ENCODE data around the gene RAB34.

The RAB34 gene

GRCh38 chr17:28716740-28717577 is 709 bp downstream of the RAB34 start:
- H4K8ac ChIP-seq (ENCODE audit: low read length), result peak overlapping the region; percentile 52
- no peaks in the 10 kb centered on the region for H3K9me3 ChIP-seq (ENCODE audit: control insufficient read depth, low read length)
- H2BK12ac ChIP-seq (ENCODE audit: low read length in 2 of 2), result peak overlapping the region in 1 of 2 experiments; percentile 37
- peak overlapping the region; percentile 73 to 99 for H3K4me3 ChIP-seq (ENCODE audit: insufficient read depth in 1 of 2, low read depth in 1 of 2, low read length in 2 of 2)
- H4K91ac ChIP-seq (ENCODE audit: low read length), result peak overlapping the region; percentile 40
- H3K23ac ChIP-seq (ENCODE audit: low read length in 2 of 2), result peak overlapping the region in 1 of 2 experiments; percentile 46
- peak overlapping the region; percentile 65 for H2BK120ac ChIP-seq (ENCODE audit: low read depth, low read length)
- peak overlapping the region; percentile 42 for H2AK5ac ChIP-seq (ENCODE audit: low read length, severe bottlenecking)
- H3K4me1 ChIP-seq (ENCODE audit: control insufficient read depth, insufficient read depth, low read depth, low read length), result peaks cover 21% of the 10 kb centered on the region
- peak overlapping the region; percentile 96 for H3K18ac ChIP-seq (ENCODE audit: low read depth in 1 of 2, low read length in 2 of 2)
- H3K27ac ChIP-seq (ENCODE audit: low read length, poor library complexity, severe bottlenecking), result peak overlapping the region; percentile 78
- DNase-seq, result peak; percentile 62
- H3K9ac ChIP-seq (ENCODE audit: low read length), result peak overlapping the region; percentile 95
- peak overlapping the region; percentile 73 for H2BK15ac ChIP-seq (ENCODE audit: low read depth, poor library complexity, severe bottlenecking)
- peak overlapping the region; percentile 78 for H3K4me2 ChIP-seq (ENCODE audit: low read length, poor library complexity, severe bottlenecking)
- WGBS, result 1% methylated on average over 63 of the region's 63 CpGs
- peak overlapping the region in 1 of 2 experiments; percentile 93 for H3K14ac ChIP-seq (ENCODE audit: low read length in 2 of 2)
- peaks cover 41 to 45% of the 10 kb centered on the region in 2 experiments for H3K36me3 ChIP-seq (ENCODE audit: control insufficient read depth in 1 of 2, insufficient read depth in 2 of 2, low read depth in 1 of 2, low read length in 2 of 2)
- no peaks in the 10 kb centered on the region for H3K27me3 ChIP-seq (ENCODE audit: control insufficient read depth in 1 of 2, insufficient read depth in 1 of 2, low read length in 2 of 2)
- H2AFZ ChIP-seq (ENCODE audit: low read depth, low read length), result peak overlapping the region; percentile 30
- peak overlapping the region; percentile 85 for H2BK5ac ChIP-seq (ENCODE audit: low read depth, low read length, poor library complexity, severe bottlenecking)
- H3K4ac ChIP-seq (ENCODE audit: low read depth in 1 of 2, low read length in 2 of 2), result peak overlapping the region; percentile 49 to 95
- peaks cover 11% of the 10 kb centered on the region for H3K79me1 ChIP-seq (replicated peaks; ENCODE audit: low read length, poor library complexity, severe bottlenecking)

GRCh38 chr17:28715217-28715616 is 2.5 kb downstream of the RAB34 start:
- H3K36me3 ChIP-seq (ENCODE audit: control insufficient read depth in 1 of 2, insufficient read depth in 2 of 2, low read depth in 1 of 2, low read length in 2 of 2), result peaks cover 34 to 38% of the 10 kb centered on the region in 2 experiments
- H3K18ac ChIP-seq (ENCODE audit: low read depth in 1 of 2, low read length in 2 of 2), result no peak overlapping the region
- no peaks in the 10 kb centered on the region for H3K9me3 ChIP-seq (ENCODE audit: control insufficient read depth, low read length)
- H4K91ac ChIP-seq (ENCODE audit: low read length), result no peak overlapping the region
- no peak overlapping the region for H3K9ac ChIP-seq (ENCODE audit: low read length)
- H3K27me3 ChIP-seq (ENCODE audit: control insufficient read depth in 1 of 2, insufficient read depth in 1 of 2, low read length in 2 of 2), result no peaks in the 10 kb centered on the region
- H2AFZ ChIP-seq (ENCODE audit: low read depth, low read length), result no peak overlapping the region
- H3K4ac ChIP-seq (ENCODE audit: low read depth in 1 of 2, low read length in 2 of 2), result no peak overlapping the region
- H2BK12ac ChIP-seq (ENCODE audit: low read length in 2 of 2), result no peak overlapping the region
- no peak overlapping the region for H2AK5ac ChIP-seq (ENCODE audit: low read length, severe bottlenecking)
- WGBS, result 100% methylated on average over 1 of the region's 2 CpGs
- no peak for DNase-seq
- H3K4me1 ChIP-seq (ENCODE audit: control insufficient read depth, insufficient read depth, low read depth, low read length), result peaks cover 28% of the 10 kb centered on the region
- H3K4me2 ChIP-seq (ENCODE audit: low read length, poor library complexity, severe bottlenecking), result no peak overlapping the region
- H2BK120ac ChIP-seq (ENCODE audit: low read depth, low read length), result no peak overlapping the region
- no peak overlapping the region for H3K14ac ChIP-seq (ENCODE audit: low read length in 2 of 2)
- H3K23ac ChIP-seq (ENCODE audit: low read length in 2 of 2), result no peak overlapping the region
- peaks cover 11% of the 10 kb centered on the region for H3K79me1 ChIP-seq (replicated peaks; ENCODE audit: low read length, poor library complexity, severe bottlenecking)
- no peak overlapping the region for H3K4me3 ChIP-seq (ENCODE audit: insufficient read depth in 1 of 2, low read depth in 1 of 2, low read length in 2 of 2)
- no peak overlapping the region for H3K27ac ChIP-seq (ENCODE audit: low read length, poor library complexity, severe bottlenecking)
- H4K8ac ChIP-seq (ENCODE audit: low read length), result no peak overlapping the region
- H2BK5ac ChIP-seq (ENCODE audit: low read depth, low read length, poor library complexity, severe bottlenecking), result no peak overlapping the region
- H2BK15ac ChIP-seq (ENCODE audit: low read depth, poor library complexity, severe bottlenecking), result no peak overlapping the region

- no peak overlapping the region for H3K4ac ChIP-seq (ENCODE audit: low read depth in 1 of 2, low read length in 2 of 2)
- no peak overlapping the region for H2AK5ac ChIP-seq (ENCODE audit: low read length, severe bottlenecking)
- no peak overlapping the region for H2BK15ac ChIP-seq (ENCODE audit: low read depth, poor library complexity, severe bottlenecking)
- H3K36me3 ChIP-seq (ENCODE audit: control insufficient read depth in 1 of 2, insufficient read depth in 2 of 2, low read depth in 1 of 2, low read length in 2 of 2), result peaks cover 34 to 42% of the 10 kb centered on the region in 2 experiments
- H3K79me1 ChIP-seq (replicated peaks; ENCODE audit: low read length, poor library complexity, severe bottlenecking), result peaks cover 16% of the 10 kb centered on the region
- no peak overlapping the region for H2AFZ ChIP-seq (ENCODE audit: low read depth, low read length)
- H3K27me3 ChIP-seq (ENCODE audit: control insufficient read depth in 1 of 2, insufficient read depth in 1 of 2, low read length in 2 of 2), result no peaks in the 10 kb centered on the region
- no peak overlapping the region for H4K8ac ChIP-seq (ENCODE audit: low read length)
- H2BK5ac ChIP-seq (ENCODE audit: low read depth, low read length, poor library complexity, severe bottlenecking), result no peak overlapping the region
- H2BK12ac ChIP-seq (ENCODE audit: low read length in 2 of 2), result no peak overlapping the region
- peaks cover 30% of the 10 kb centered on the region for H3K4me1 ChIP-seq (ENCODE audit: control insufficient read depth, insufficient read depth, low read depth, low read length)
- no peak for DNase-seq
- no peak overlapping the region for H3K4me3 ChIP-seq (ENCODE audit: insufficient read depth in 1 of 2, low read depth in 1 of 2, low read length in 2 of 2)
- H4K91ac ChIP-seq (ENCODE audit: low read length), result no peak overlapping the region
- H3K9ac ChIP-seq (ENCODE audit: low read length), result no peak overlapping the region
- H2BK120ac ChIP-seq (ENCODE audit: low read depth, low read length), result no peak overlapping the region
- no peak overlapping the region for H3K14ac ChIP-seq (ENCODE audit: low read length in 2 of 2)
- no peak overlapping the region for H3K18ac ChIP-seq (ENCODE audit: low read depth in 1 of 2, low read length in 2 of 2)
- no peak overlapping the region for H3K4me2 ChIP-seq (ENCODE audit: low read length, poor library complexity, severe bottlenecking)
- H3K9me3 ChIP-seq (ENCODE audit: control insufficient read depth, low read length), result no peaks in the 10 kb centered on the region
- 94% methylated on average over 3 of the region's 3 CpGs for WGBS
- H3K23ac ChIP-seq (ENCODE audit: low read length in 2 of 2), result no peak overlapping the region
- no peak overlapping the region for H3K27ac ChIP-seq (ENCODE audit: low read length, poor library complexity, severe bottlenecking)
Observed at GRCh38 chr17:28714281-28714680, 3.4 kb downstream of the RAB34 start.

GRCh38 chr17:28712705-28713415 is 4.8 kb downstream of the RAB34 start:
- H3K4me3 ChIP-seq (ENCODE audit: insufficient read depth in 1 of 2, low read depth in 1 of 2, low read length in 2 of 2), result no peak overlapping the region
- H3K14ac ChIP-seq (ENCODE audit: low read length in 2 of 2), result no peak overlapping the region
- peak overlapping the region; percentile 67 for H4K91ac ChIP-seq (ENCODE audit: low read length)
- no peaks in the 10 kb centered on the region for H3K27me3 ChIP-seq (ENCODE audit: control insufficient read depth in 1 of 2, insufficient read depth in 1 of 2, low read length in 2 of 2)
- peak overlapping the region; percentile 78 for H4K8ac ChIP-seq (ENCODE audit: low read length)
- H3K4ac ChIP-seq (ENCODE audit: low read depth in 1 of 2, low read length in 2 of 2), result peak overlapping the region in 1 of 2 experiments; percentile 8
- H3K9ac ChIP-seq (ENCODE audit: low read length), result peak overlapping the region; percentile 95
- peaks cover 16% of the 10 kb centered on the region for H3K79me1 ChIP-seq (replicated peaks; ENCODE audit: low read length, poor library complexity, severe bottlenecking)
- peak overlapping the region; percentile 42 for H2BK120ac ChIP-seq (ENCODE audit: low read depth, low read length)
- H3K4me2 ChIP-seq (ENCODE audit: low read length, poor library complexity, severe bottlenecking), result no peak overlapping the region
- WGBS, result 96% methylated on average over 3 of the region's 7 CpGs
- no peak overlapping the region for H2AFZ ChIP-seq (ENCODE audit: low read depth, low read length)
- H2AK5ac ChIP-seq (ENCODE audit: low read length, severe bottlenecking), result no peak overlapping the region
- H3K18ac ChIP-seq (ENCODE audit: low read depth in 1 of 2, low read length in 2 of 2), result peak overlapping the region; percentile 16 to 70
- peaks cover 23% of the 10 kb centered on the region for H3K4me1 ChIP-seq (ENCODE audit: control insufficient read depth, insufficient read depth, low read depth, low read length)
- H3K9me3 ChIP-seq (ENCODE audit: control insufficient read depth, low read length), result no peaks in the 10 kb centered on the region
- peak overlapping the region; percentile 29 for H2BK12ac ChIP-seq (ENCODE audit: low read length in 2 of 2)
- H2BK15ac ChIP-seq (ENCODE audit: low read depth, poor library complexity, severe bottlenecking), result no peak overlapping the region
- peak overlapping the region in 1 of 2 experiments; percentile 10 for H3K23ac ChIP-seq (ENCODE audit: low read length in 2 of 2)
- DNase-seq, result no peak
- peaks cover 34 to 42% of the 10 kb centered on the region in 2 experiments for H3K36me3 ChIP-seq (ENCODE audit: control insufficient read depth in 1 of 2, insufficient read depth in 2 of 2, low read depth in 1 of 2, low read length in 2 of 2)
- no peak overlapping the region for H3K27ac ChIP-seq (ENCODE audit: low read length, poor library complexity, severe bottlenecking)
- no peak overlapping the region for H2BK5ac ChIP-seq (ENCODE audit: low read depth, low read length, poor library complexity, severe bottlenecking)
